HG03565 (cell line): ENCODE results near the gene PATJ.
A peak's percentile ranks its signal among the peaks of the same experiment; 100 is the strongest.
"Not testable (repeated sequence)": the region's sequence is repeated elsewhere in the genome, so short reads cannot be mapped to it uniquely, and the experiment has no call there.

Source experiments
- ATAC-seq: cut with Tn5 transposase; IDR thresholded peaks from one replicate; pipeline ENCODE4 v1.9.1; 2021; ENCODE audit warnings: mild to moderate bottlenecking, moderate library complexity; ENCODE audit not compliant: unreplicated experiment

PATJ gene

DNA sequence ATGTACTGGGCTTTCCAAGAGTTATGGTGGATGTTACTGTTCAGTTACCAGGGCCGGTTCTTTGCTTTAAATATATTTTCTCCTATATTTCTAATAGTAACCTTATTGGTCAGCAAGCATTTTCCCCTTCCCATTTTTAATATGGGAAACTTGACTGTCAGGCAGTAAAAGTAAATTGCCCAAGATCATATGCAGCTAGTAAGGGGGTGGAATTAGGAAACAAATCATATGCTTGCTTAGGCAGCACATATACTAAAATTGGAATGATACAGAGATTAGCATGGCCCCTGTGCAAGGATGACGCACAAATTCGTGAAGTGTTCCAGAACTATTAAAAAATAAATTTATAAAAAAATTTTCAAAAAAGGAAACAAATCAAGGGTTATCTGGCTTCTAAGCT is 73.9 kb downstream of the PATJ start:
- no peak for ATAC-seq

DNA sequence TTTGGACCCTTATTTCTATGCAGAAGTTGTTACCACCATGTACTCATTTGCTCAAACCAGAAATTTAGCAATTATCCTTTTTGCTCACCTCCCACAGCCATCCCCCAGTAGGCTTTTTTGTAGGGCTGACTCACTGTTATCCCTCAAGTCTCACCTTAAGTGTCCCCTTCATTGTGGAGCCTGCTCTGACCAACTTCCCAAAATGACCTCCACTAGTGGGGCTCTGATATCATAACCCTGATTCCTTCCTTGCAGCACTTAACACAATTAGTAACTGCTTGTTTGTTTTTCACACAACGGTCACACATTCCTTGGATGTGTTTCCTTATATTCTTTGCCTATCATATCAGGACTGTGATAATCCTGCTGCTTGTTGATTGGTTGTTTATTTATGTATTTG is 76.7 kb downstream of the PATJ start:
- ATAC-seq, result no peak

DNA sequence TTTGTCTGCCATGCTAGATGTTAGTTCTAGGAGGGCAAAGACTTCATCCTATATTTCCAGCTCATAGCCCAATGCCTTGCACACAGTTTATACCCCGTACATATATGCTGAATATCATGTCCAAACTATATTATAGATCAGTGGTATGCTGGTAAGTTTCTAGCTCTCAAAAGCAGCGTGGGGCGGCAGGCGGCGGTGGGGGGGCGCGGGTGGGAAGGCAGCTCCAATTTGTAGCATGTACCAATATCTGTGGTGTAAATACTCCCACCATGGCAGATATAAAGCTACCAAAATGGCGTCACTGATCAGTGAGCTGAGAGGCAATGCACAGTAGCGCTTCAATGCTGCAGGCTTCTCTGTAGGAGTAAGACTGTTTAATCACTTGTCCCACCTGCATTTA is 77.1 kb downstream of the PATJ start:
- ATAC-seq, result no peak

DNA sequence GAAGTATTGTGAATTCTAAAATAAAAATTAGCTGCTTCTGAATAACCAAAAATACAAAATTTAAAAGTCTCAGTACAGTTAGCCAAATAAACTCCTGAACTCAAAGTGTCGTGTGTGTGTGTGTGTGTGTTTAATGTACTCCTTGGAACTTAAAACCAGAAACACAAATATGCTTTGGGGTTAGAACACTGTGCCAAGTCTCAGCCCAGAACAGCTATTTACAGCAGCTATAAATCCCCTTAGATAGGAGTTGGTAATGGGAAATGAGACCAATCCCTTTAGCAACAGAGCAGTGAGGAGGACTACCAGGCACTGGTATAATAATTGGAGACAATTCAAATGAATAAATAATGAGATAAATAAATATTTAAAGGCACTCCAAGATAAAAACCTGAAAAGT is 83.1 kb downstream of the PATJ start:
- no peak for ATAC-seq

DNA sequence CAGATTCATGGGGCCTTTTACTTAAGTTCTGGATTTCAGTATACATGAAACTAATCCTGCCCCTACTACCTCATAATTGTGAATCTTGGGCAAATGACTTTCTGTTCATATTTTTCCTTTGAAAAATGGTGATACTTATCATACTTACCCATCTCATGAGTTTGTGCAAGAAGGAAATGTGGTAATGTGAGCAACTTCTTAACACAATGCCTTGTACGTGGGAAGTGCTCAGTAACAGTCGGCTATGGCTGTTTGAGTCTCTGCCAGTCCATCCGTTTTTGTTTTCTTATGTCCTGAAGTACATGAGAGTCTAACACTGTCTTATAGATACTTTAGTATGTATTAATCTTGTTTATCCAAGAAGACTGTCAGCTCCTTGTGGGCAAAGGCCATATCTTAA is 86.5 kb downstream of the PATJ start:
- ATAC-seq, result no peak

DNA sequence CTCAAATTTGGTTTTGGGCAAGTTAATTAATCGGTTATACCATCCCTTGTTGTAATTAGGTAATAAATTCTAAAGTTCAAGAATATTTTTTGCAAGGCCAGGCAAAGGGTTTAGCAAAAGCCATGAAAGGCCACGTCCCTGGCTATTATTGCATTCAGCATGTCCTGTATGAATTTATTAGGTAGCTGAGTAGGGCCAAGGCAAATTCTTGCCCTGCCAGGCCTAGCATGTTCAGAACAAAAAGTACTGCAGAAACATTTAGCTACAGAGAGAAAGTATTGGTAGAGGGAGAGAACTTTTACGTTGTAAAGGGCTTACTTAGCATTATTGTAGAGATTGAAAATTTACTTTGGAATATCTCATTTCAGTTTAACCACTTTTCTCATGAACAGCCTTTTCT is 94.4 kb downstream of the PATJ start:
- ATAC-seq, result no peak

DNA sequence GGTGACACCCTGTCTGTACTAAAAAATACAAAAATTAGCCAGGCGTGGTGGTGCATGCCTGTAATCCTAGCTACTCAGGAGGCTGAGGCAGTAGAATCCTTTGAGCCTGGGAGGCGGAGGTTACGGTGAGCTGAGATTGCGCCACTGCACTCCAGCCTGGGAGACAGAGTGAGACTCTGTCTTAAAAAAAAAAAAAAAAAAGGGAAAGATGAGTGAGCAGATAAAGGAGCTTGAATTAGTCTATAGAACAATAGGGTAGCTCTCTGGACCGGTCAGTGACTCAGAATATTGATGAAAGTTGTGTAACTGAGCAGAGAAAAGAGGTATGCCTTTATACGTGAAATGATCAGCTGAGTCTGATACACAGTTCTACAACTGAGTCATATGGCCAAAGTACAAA is 95.3 kb downstream of the PATJ start:
- ATAC-seq, result not testable (repeated sequence)

DNA sequence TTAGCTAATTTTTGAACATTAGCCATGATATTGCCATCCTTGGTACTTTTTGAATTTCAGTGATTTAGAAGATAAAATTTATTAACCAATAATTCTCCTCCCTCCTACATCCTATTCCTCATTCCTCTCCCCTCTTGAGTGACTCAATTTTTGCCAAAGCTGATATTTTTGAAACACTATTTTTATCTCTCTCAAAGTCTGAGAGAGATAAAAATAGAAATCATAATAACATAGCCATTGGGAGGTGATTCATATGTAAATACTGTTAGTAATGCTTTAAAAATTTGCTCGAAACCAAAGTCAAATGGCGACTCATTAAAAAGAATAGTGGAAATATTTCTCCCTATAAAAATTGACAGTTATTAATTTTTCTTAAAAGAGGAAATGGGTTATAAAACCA is 97.4 kb downstream of the PATJ start:
- no peak for ATAC-seq

DNA sequence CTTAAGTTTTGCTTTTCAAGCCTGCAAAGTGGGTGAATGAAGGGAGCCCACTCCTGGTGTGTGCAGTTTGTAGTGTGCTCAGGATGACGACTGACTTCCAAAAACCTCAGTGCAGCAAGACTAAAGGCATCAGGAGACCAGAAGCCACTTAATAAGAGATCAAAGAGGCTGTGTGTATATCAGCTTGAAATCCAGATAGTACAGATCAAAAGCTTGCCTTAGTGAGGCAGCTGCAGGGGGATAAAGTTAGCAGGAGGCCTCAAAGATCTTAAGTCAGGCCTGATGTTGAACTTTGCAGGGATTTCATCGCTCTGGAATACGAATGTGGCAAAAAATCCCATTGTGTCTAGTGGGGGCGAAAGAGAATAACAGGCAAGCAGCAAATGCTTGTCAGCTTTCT is 99.8 kb downstream of the PATJ start:
- ATAC-seq, result no peak

DNA sequence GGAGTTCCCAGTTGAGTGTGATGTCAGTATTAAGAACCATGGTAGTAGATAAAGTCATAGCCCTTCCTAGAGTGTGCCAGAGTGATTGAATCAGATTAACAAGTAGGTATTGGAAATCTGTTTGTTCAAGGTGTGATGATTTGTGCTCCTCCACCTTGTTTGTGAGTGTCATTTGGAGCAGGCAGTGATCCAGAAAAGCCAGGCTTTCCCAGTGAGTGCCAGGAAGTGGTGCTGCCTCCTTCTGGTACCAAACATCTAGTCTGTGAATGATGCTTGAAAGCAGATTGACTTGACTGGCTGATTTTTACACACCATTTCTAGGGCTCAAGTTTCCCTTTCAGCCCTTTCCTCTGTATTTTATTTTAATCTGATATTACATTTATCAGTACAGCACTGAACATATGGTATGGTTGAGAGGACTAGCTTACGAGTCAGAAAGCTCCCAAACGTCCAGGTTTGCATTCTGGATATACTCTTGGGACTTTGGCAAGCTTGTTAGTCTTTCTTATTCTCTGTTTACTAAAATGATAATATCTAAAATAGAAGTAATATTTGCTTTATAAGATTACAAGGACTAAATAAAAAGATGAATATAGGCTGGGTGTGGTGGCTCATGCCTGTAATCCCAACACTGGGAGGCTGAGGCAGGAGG is 100.7 kb downstream of the PATJ start:
- no peak for ATAC-seq

DNA sequence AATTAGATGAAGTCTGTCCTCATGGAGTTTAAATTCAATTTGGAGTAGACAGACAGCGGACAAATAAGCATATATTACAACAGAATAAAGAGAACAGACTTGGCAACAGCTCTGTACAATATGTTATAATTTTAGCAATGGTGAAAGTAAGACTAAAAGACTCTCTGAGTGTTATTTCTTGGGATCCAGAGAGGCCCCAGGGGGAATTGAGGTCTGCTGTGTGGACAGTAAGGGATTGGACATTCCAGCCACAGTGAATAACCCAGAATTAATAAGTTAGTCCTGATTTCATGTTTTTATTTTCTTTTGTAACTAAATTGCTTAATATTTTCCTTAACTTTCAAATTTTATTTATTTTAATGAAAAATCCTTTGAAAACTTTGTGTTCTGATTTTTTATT is 101.7 kb downstream of the PATJ start:
- ATAC-seq, result no peak

DNA sequence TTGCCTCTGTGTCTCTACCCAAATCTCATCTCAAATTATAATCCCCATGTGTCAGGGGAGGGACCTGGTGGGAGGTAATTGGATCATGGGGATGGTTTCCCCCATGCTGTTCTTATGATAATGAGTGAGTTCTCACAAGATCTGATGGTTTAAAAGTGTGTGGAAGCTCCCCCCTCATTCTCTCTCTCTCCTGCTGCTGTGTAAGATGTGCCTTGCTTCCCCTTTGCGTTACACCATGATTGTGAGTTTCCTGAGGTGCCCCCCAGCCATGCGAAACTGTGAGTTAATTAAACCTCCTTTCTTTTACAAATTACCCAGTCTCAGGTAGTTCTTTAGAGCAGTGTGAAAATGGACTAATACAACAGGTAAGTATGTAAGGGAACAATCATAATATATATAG is 102.4 kb downstream of the PATJ start:
- not testable (repeated sequence) for ATAC-seq

DNA sequence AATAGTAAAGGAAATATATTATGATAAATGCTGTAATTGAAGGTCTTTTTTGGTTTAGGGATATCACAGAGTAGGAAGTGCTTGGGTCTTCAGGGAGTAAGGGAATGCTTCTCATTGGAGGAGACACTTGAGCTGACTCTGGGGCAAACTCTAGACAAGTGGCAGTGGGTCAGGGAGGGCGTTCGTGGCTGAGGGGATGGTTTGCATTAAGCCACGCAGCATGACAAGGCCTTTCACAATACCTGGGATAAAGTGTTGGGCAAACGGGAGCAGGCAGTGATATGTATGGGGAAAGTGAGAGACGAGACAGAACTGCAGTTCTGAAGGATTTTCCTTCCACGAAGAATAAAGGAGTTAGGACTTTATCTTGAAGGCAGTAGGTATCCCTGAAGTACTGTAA is 109.0 kb downstream of the PATJ start:
- ATAC-seq, result no peak

DNA sequence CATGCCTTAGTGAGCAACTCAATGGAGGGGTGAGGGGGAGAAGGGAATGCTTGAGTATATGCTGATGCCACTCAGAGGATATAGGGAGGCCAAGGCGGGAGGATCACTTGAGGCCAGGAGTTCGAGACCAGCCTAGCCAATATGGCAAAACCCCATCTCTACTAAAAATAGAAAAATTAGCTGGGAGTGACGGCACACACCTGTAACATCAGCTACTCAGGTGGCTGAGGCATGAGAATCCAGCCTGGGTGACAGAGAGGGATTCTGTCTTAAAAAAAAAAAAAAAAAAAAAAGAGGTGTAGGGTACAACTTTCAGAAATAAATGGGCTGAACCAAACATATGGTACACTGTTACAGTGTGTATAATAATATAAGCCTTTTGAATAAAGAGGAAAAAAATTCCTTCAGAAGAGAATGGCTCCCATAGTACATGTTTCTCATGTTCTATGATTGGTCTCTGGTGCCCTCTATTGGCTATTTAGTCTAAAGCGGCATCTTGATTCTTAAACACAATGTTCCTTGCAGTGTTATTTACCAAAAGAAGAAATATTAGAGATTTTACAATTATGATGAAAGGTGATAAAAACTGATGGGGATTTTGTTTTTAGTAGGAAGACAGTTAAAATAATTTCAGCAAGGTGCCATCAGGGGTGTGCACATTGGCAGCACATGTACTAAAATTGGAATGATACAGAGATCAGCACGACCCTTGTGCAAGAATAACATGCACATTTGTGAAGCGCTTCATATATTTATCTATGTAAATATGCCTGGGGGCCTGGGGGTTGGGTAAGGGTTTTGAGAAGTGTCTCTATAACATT is 109.8 kb downstream of the PATJ start:
- peak; percentile 59 for ATAC-seq

DNA sequence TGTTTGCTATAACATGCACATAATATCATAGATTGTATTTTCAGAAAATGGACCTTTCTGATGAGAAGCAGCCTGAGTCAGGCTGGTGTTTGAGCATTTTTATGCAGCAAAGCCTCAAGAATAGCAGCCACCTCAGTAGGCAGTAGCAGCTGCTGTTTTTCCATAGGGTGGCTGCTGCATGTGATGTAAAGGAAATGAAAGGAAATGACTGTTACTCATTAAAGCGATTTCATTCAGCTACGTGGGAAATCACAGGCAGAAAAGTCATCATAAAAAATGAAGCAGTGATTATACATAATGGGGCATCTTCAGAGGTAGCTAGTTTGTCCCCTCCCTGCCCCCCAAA is 110.4 kb downstream of the PATJ start:
- no peak for ATAC-seq

DNA sequence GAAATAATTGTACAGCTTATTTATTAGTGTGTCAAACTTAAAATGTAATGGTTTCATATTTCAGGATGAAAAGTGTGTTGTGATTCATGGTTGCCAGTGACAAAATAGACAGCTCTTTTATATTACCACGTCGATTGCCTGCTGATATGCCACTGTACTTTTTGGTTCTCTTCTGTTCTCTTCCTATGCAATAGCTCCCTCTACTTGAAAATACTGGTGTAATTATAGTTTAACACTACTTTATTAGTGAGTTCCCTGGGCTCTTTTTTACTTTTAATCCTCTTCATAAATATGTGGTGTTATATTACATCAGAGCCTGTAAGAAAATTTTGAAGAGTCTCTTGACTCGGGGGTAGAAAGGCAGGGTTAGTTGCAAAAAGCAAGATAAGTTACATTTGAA is 111.3 kb downstream of the PATJ start:
- ATAC-seq, result no peak

DNA sequence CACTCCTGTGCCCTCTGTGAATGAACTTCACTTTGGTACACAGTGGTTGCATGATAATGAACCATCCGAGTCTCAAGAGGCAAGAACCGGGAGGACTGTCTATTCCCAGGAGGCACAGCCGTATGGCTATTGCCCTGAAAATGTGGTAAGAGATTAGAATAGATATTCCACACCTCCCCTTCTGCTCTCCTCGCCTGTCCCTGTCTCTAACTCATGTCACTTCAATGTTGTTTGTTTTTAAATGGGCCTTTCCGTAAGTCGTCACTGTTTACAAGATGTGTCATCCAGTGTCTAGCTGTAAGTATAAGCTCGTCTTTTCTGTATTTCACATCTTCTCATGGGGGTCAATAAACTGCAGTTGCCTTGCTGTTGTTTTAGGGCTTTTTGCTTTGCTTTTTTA is 122.2 kb downstream of the PATJ start:
- ATAC-seq, result no peak

DNA sequence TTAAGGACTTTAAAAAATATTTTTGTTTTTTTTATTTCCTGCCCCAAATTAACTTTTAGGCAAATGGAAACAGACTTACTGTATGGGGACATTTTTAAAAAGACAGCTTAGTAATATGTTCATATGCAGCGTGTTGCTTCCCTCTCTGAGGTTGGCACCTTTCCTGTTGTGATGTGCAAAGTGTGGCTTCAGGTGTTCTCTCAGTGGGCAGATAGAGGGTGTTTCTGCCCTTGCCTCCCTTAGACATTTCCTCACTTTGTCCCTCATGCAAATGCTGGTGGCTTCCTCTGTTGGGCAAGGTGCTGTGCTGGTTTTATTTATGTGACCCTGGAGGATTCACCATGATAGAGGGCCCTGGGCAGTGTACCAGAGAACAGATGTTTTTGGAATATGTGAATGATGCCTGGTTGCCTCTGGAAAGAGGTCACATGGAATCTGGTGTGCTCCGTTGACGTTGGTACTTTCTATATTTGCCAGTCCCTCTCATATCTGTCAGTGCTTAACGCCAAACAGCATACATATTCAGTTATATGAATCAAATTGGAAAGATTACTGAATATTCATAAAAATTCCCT is 123.5 kb downstream of the PATJ start:
- ATAC-seq, result no peak

DNA sequence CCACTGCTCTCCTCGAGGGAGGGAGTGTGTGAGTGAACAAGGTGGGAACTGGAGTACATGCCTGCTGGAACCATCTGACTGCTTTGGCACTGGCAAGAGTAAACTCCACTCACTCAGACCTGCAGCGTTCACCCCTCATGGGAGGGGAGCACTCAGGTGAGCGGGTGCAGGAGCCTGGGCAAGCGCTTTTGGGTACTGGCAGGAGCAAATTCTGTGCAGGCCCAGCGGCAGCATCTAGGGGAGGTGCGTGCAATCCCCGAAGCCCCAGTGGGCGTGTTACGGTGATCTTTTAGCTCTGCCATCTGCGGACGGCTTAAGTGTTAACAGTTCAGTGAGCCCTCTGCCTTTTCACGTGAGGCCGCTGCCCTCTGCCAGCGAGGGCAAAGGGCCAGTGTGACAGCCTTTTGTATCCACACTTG is 127.4 kb downstream of the PATJ start:
- no peak for ATAC-seq

DNA sequence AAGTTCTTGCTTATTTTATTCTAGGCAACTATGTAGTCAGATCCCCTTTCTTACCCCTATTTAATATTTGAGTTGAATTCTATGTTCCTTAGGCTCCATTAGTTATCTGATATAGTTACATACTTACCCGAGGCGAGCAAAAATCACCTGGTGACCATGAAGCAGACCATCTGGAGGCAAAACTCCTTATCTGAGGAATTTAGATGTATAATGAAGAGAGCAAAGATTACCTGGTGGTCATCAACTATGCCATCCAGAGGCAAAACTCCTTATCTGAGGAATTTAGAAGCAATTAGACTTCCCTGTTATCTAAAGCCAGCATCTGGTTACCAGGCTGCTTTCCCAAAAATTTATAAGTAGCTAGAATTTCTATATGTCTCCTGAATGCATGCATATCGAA is 129.9 kb downstream of the PATJ start:
- no peak for ATAC-seq

DNA sequence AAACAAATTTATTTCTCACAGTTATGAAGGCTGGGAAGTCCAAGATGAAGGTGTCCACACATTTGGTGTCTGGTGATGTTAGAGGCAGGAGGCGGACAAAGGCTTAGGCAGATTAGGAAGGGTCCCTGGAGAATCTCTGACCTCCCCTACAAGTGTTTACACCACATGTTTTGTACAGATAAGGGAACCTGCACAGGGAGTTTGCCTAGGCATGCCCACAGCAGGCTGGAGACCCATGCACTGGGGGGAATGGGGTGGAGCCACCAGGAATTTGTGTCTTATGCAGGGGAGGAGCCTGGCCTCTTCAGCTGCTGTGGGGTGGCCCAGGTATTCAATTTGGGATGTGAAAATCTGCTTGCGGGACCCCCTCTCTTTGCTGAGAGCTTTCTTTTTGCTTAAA is 131.3 kb downstream of the PATJ start:
- ATAC-seq, result no peak

DNA sequence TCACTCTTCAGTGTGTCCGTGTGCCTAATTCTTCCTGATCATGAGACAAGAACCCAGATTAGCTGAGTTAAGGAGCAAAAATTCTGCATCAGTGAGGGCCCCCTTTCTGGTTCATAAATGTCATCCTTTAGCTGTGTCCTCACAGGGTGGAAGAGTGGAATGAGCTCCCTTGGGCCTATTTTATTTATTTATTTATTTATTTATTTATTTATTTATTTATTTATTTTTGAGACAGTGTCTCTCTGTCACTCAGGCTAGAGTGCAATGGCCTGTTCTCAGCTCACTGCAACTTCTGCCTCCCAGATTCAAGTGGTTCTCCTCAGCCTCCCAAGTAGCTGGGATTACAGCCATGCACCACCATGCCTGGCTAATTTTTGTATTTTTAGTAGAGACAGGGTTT is 131.7 kb downstream of the PATJ start:
- no peak for ATAC-seq
